ENCODE results near the gene ADH4. TPM values are rescaled to one million over a fixed set of nuclear protein-coding genes. Genes with fewer than 3 reads are reported as not detected.

Gene ADH4
- total and polyA plus RNA-seq, 9 of the 15 experiments (the other 6 are each of a cell fraction or from before 2014, with no cell fraction given): not detected

GRCh38 chr4:99165978-99166377 is 21.9 kb upstream of the ADH4 start:
- in situ Hi-C loops (cut with MboI) (no loop called here), intact Hi-C loops (cut with micrococcal nuclease) (no loop called here)
- WGBS (ENCODE audit: insufficient coverage, low coverage, missing lambda C conversion rate): 0% methylated on average over 1 of the region's 1 CpG
- CTCF ChIA-PET (ENCODE audit: low intra/inter-chr PET ratio): no interaction called here
- Histone ChIP-seq H3K27me3 (ENCODE audit: control insufficient read depth in 2 of 2, insufficient read depth in 2 of 2, low read length in 2 of 2) (no peaks in the 10 kb centered on the region), H3K4me1 (replicated peaks in 1 of 2; ENCODE audit: control insufficient read depth in 2 of 2, insufficient read depth in 2 of 2, low read length in 2 of 2) (no peaks in the 10 kb centered on the region), H3K36me3 (ENCODE audit: control insufficient read depth, insufficient read depth, low read length) (no peaks in the 10 kb centered on the region), H2AFZ (ENCODE audit: low read depth, low read length) (no peak overlapping the region), H3K9ac (ENCODE audit: insufficient read depth in 1 of 2, low read depth in 2 of 2, low read length in 2 of 2) (no peak overlapping the region), H3K27ac (ENCODE audit: extremely low read depth, low read depth, low read length) (no peak overlapping the region), H3K4me2 (ENCODE audit: insufficient read depth, low read length) (no peak overlapping the region), H3K79me2 (ENCODE audit: control insufficient read depth, insufficient read depth, low read length) (no peaks in the 10 kb centered on the region), H3K9me1 (ENCODE audit: control insufficient read depth, insufficient read depth, low read length) (no peaks in the 10 kb centered on the region), H3K9me3 (replicated peaks; ENCODE audit: control insufficient read depth, insufficient read depth, low read depth, low read length) (no peaks in the 10 kb centered on the region), H3K4me3 (no peak overlapping the region), H4K20me1 (replicated peaks; ENCODE audit: control insufficient read depth, insufficient read depth, low read length) (no peaks in the 10 kb centered on the region)
- POLR2A ChIA-PET: no interaction called here
- no TSS peak for BruUV-seq (replicated peaks)
- TF ChIP-seq BRD4 (IDR thresholded peaks at IDR 0.05) (no peak), NFIX (CRISPR knock-in tag; IDR thresholded peaks at IDR 0.05; ENCODE audit: low read depth) (no peak), ELF1 (tag; IDR thresholded peaks at IDR 0.05) (no peak), RBBP5 (IDR thresholded peaks at IDR 0.05; ENCODE audit: borderline replicate concordance, insufficient read depth, low read length, poor library complexity, severe bottlenecking) (no peak), MCM3 (IDR thresholded peaks at IDR 0.05) (no peak), ATF2 (CRISPR knock-in tag; IDR thresholded peaks at IDR 0.05) (no peak), CREB5 (CRISPR knock-in tag; IDR thresholded peaks at IDR 0.05) (no peak), ARNT (IDR thresholded peaks at IDR 0.05) (no peak), TEAD1 (CRISPR knock-in tag; IDR thresholded peaks at IDR 0.05) (no peak), ZNF280B (CRISPR knock-in tag; IDR thresholded peaks at IDR 0.05) (no peak), ASH1L (IDR thresholded peaks at IDR 0.05; ENCODE audit: borderline replicate concordance, low read depth, partially characterized antibody) (no peak), MAX (CRISPR knock-in tag; IDR thresholded peaks at IDR 0.05) (no peak), SIRT6 (IDR thresholded peaks at IDR 0.05; ENCODE audit: low read depth, low read length) (no peak), LARP7 (IDR thresholded peaks at IDR 0.05) (no peak)
- no peak for DNase-seq (ENCODE audit: extremely low read depth in 1 of 4, low spot score in 3 of 4)
- no peak for ATAC-seq
- FAIRE-seq: no peak

Measured in K562 (cell line).